Endothelial cell of umbilical vein (primary cell): ENCODE results near the gene ARHGEF16.

Experiments
- EZH2 ChIP-seq: IDR thresholded peaks from 2 replicates; pipeline ENCODE4 v1.6.1; 2012; ENCODE audit warnings: borderline replicate concordance, low read depth, mild to moderate bottlenecking, moderate library complexity, low read length, inconsistent platforms; ENCODE audit not compliant: severe bottlenecking
- GATA2 ChIP-seq: IDR thresholded peaks from 2 replicates; pipeline ENCODE4 v1.7.0; 2011; ENCODE audit warnings: low read depth, mild to moderate bottlenecking, moderate library complexity, mixed read lengths, low read length; ENCODE audit not compliant: insufficient read length, insufficient read depth
- JUN ChIP-seq: IDR thresholded peaks from 2 replicates; pipeline ENCODE4 v1.6.1; 2011; ENCODE audit warnings: borderline replicate concordance, low read depth; ENCODE audit not compliant: insufficient read length, insufficient read depth
- MYC ChIP-seq: IDR thresholded peaks from one replicate; pipeline ENCODE4 v1.6.1; 2011; ENCODE audit warnings: mild to moderate bottlenecking, low read depth, low read length
- POLR2A ChIP-seq: IDR thresholded peaks from 2 replicates; pipeline ENCODE4 v1.6.1; 2012; ENCODE audit warnings: low read depth, mild to moderate bottlenecking, control low read depth, low read length
- POLR2AphosphoS5 ChIP-seq: IDR thresholded peaks from 2 replicates; pipeline ENCODE4 v1.6.1; 2012; ENCODE audit warnings: low read depth, mild to moderate bottlenecking, control low read depth, low read length, moderate library complexity; ENCODE audit not compliant: insufficient read depth
- TF ChIP-seq, protein P1 (sequence below), 2 donors: IDR thresholded peaks; 1 replicate in 1 of 2; 2 replicates in 1 of 2; pipeline ENCODE4 v1.5.1; 2011; ENCODE audit warnings: low read length in 2 of 2, mild to moderate bottlenecking in 2 of 2, moderate library complexity in 2 of 2, control low read depth in 1 of 2, inconsistent platforms in 1 of 2, low read depth in 1 of 2; ENCODE audit not compliant: insufficient read depth in 1 of 2; ENCODE audit errors: extremely low read depth in 1 of 2
- TF ChIP-seq, protein P2 (sequence below): IDR thresholded peaks from 2 replicates; pipeline ENCODE4 v1.6.1; 2011; ENCODE audit not compliant: insufficient read depth, insufficient read length

DNA sequence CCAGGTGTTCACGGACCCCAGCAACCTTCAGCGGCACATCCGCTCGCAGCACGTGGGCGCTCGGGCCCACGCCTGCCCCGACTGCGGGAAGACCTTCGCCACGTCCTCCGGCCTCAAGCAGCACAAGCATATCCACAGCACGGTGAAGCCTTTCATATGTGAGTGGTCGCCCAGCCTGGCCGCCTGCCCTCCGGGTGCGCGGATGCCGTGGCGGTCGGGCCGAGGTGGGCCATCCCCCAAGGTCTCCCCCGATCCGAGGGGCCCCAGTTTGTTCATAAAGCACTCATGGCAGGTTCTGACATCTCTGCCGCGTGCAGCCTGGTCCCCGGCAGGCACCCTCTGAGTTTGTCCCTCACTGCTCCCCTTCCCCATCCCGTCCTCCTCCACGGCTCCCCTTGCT, 49.0 kb upstream of the ARHGEF16 start:
- TF ChIP-seq, protein P1, sequence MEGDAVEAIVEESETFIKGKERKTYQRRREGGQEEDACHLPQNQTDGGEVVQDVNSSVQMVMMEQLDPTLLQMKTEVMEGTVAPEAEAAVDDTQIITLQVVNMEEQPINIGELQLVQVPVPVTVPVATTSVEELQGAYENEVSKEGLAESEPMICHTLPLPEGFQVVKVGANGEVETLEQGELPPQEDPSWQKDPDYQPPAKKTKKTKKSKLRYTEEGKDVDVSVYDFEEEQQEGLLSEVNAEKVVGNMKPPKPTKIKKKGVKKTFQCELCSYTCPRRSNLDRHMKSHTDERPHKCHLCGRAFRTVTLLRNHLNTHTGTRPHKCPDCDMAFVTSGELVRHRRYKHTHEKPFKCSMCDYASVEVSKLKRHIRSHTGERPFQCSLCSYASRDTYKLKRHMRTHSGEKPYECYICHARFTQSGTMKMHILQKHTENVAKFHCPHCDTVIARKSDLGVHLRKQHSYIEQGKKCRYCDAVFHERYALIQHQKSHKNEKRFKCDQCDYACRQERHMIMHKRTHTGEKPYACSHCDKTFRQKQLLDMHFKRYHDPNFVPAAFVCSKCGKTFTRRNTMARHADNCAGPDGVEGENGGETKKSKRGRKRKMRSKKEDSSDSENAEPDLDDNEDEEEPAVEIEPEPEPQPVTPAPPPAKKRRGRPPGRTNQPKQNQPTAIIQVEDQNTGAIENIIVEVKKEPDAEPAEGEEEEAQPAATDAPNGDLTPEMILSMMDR (IDR thresholded peaks at IDR 0.05; ENCODE audit: extremely low read depth in 1 of 2, insufficient read depth in 1 of 2, low read depth in 1 of 2, low read length in 2 of 2) = no peak
- no peak for TF ChIP-seq POLR2A
- no peak for TF ChIP-seq EZH2
- no peak for TF ChIP-seq POLR2AphosphoS5
- TF ChIP-seq JUN = no peak
- TF ChIP-seq, protein P2, sequence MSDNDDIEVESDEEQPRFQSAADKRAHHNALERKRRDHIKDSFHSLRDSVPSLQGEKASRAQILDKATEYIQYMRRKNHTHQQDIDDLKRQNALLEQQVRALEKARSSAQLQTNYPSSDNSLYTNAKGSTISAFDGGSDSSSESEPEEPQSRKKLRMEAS = no peak
- no peak for TF ChIP-seq MYC
- no peak for TF ChIP-seq GATA2
